H1 (cell line): ENCODE measurements around the gene CDKN2B-AS1. TPM values are rescaled to one million over a fixed set of nuclear protein-coding genes. Genes with fewer than 3 reads are reported as not detected.

Experiments
- SRF ChIP-seq: IDR thresholded peaks from 2 replicates; pipeline ENCODE4 v1.6.1; 2011; ENCODE audit warnings: mild to moderate bottlenecking, low read depth, low read length, moderate library complexity
- polyA plus RNA-seq, 7 experiments: library from polyadenylated mRNA; depleted of rRNA in 3 of 7; stranded (reverse) in 5 of 7; unstranded in 2 of 7; fragments of >200 nt in 5 of 7; fragments of 200-250 nt in 2 of 7; gene quantifications; 1 replicate in 5 of 7; 2 replicates in 1 of 7; 4 replicates in 1 of 7; pipeline versions ENCODE4 v1.2.1 to v1.2.3, GENCODE V29; 2011 to 2013; ENCODE audit warnings: missing spikeins in 2 of 7, mixed read lengths in 2 of 7
- total RNA-seq: library from RNA; stranded (reverse); fragmentation: NEBNext Ultra II Directional; extraction: Animal tissue kit (Norgen Biotek cat#: 25700); gene quantifications from 2 replicates; pipeline ENCODE4 v1.2.1, GENCODE V29; 2021

CDKN2B-AS1 gene
- total and polyA plus RNA-seq, 2 of the 8 experiments (the other 6 are each of a cell fraction or from before 2014, with no cell fraction given): not detected

DNA sequence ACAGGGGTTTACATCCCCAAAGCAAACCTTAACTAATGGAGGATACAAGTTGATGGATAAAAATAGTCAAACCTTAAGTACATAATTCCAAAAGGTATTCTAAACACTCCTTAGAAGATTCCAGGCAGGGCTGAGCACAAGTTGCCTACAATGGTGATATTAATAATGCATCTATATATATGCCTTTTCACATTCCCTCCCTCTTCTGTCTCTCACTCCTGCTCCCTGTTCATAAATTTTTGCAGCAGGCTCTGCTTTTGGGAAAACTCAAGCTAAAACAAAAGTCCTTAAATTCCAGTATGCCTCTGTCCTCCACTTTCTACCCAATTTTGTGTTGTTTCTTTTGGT lies 153.9 kb downstream of the CDKN2B-AS1 start (continued):
- TF ChIP-seq SRF: no peak
